Activated gamma-delta T cell treated with anti-CD3 and anti-CD28 coated beads, Interleukin-2, amount 50 U/mL, for 16 hours (primary cell): Measurements from ENCODE around the gene NLRP9.
A peak's percentile ranks its signal among the peaks of the same experiment; 100 is the strongest.

Experiments used
- DNase-seq: peaks from one replicate; pipeline ENCODE4 v3.0.0-alpha.2; 2020; ENCODE audit warnings: low read depth

NLRP9 gene

DNA sequence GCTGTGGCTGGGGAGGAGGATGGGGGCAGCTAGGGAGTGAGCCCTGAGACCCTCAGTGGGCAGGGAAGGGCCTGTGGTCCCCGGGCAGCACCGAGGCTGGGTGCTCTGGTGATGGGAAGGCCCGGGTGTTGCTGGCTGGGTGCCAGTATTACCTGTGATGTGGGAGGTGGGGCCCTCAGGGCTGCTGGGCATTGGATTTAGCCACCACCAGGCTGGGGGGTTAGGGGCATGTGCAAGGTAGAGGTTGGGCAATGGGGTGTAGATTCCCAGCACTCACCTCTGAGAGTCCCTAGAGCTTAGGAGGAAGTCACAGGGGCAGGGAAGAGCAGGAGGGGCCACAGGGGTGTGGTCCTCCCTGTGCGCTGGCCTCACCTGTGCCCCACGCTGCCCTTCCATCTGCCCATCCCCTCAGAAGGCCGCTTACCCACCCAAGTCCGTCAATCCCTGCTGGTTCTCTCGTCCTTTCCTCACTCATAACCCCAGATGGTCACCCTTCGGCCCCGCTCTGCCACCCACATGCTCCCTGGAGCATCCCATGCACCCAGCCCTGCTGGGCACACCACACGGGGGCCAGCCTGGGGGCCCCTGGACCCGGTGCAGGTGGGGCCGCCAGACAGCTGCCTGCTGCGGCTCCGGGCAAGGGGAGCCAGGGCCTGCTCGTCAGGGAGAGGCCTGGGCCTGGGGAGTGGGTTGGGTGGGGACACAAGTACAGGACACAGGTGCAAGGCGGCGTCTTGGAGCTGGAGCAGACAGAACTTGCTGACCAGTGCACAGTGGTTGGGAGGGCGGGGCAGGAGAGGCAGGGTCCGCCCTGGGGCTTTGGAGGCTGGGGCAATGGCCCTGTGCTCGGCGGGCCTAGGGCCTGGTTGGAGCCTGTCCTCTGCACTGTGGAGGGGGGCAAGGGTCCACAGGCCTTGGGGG is 50.7 kb downstream of the NLRP9 start:
- no peak for DNase-seq

DNA sequence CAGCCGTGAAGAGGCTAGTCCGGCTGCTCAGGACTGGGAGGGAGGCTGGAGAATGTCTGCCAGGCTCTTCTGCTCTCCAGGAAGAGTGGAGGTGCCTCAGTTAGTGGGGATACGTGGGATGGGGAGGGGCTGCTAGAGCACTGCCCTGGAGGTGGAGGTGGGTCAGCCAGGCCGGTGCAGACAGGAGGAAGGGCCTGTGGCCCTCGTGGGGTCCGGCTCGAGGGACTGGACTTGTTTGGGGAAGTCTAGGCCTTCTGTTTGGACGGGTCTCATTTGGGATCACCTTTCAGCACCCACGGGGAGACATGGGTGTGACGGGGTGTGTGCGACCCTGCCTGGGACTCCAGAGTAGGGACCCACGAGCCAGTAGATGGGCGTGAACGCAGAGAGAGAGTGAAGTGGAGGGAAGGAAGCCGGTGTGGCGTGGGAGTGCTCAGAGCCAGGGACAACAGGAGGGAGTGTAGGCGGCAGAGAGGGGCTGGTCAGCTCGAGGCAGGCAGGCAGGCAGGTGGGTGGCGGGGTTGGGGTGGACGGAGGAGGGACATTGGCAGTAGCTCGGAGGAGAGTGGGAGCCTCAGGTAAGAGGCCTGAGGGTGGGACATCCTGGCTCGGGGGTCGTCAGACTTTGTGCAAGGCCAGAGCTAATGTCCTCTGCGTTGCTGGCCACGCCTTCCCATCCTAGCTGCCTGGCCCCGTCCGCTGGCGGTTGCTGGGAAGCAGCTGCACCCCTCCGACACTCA is 51.7 kb downstream of the NLRP9 start:
- no peak for DNase-seq

- DNase-seq, result no peak
Measured at GRCh38 chr19:55685776-55686175, 52.4 kb downstream of the NLRP9 start.

DNA sequence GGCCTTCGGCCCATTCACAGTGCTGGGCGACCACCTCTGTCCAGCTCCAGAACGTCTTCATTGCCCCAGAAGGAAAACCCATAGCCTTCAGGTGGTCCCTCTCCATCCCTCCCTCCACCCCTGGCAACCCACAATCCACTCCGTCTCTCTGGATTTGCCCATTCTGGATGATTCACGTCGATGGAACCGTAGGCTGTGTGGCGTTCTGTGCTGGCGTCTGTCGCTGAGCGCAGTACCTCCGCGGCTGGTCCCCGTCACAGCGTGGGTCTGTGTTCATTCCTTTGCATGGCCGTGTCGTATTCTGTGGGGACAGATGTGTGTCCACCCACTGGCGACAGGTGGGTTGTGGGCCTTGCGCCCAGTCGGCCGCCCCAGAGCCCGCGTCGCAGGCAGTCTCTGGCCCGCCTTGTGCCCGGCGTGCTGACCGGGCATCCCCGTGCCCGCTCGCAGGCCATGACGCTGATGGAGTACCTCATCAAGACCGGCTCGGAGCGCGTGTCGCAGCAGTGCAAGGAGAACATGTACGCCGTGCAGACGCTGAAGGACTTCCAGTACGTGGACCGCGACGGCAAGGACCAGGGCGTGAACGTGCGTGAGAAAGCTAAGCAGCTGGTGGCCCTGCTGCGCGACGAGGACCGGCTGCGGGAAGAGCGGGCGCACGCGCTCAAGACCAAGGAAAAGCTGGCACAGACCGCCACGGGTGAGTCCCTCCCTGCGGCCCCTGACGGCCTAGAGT is 53.1 kb downstream of the NLRP9 start:
- no peak for DNase-seq

DNA sequence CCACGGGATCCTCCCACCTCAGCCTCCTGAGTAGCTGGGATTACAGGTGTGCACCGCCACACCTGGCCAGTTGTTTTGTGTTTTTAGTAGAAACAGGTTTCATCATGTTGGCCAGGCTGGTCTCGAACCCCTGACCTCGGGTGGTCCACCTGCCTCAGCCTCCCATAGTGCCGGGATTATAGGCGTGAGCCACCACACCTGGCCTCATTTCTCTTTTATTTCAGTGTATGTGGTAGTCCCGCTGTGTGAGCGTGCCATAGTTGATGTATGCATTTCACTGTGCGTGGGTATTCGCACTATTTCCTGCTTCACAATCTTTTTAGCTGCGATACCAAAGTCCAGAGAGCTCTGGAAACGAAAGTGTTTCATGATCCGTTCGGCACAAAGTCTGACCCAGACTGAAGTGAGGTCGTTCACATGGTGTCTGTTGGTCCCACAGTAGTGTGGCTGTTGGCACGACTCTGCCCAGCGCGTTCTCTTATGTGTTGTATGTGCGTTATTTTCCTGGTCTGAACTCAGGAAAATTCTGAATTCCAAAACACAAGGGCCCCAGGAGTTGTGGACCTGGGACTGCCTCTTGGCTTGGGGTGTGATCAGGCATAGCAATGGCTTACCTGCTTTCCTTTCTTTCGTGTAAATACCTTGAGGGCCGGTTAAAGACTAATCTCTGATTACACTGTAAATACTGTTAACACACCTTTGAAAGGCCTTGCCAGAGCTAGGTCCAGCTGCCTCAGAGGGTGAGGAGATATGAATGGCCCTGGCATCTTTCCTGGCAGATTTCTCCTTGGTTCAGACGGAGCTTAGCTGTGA is 54.5 kb downstream of the NLRP9 start:
- no peak for DNase-seq

- no peak for DNase-seq
Measured at GRCh38 chr19:55681131-55682092, 56.8 kb downstream of the NLRP9 start.

- no peak for DNase-seq
Measured at GRCh38 chr19:55680339-55681130, 57.7 kb downstream of the NLRP9 start.

- no peak for DNase-seq
Measured at GRCh38 chr19:55679343-55680257, 58.6 kb downstream of the NLRP9 start.

DNA sequence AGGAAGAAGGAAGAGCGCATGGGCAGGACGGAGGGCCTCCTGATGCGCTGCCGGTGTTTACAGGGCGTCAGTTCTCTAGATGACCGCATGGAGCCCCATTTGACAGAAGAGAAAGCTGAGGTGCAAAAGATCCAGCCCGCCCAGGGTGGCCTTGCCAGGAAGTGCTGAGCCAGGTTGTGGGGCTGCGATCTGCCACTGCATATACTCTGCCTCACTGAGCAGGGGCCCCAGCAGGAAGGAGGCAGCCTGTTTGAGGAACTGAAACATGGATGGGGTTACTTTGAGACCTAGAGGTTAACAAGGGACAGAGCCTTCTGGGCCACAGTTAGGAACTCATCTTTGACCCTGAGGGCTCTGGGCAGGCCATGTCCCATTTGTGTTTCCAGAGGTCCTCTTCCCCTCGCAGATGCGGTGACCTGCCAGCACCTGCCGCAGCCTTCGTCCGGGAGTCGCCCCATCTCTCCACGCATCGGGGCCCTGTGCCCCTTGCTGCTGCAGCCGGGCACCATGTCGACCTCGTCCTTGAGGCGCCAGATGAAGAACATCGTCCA is 60.0 kb downstream of the NLRP9 start:
- no peak for DNase-seq

DNA sequence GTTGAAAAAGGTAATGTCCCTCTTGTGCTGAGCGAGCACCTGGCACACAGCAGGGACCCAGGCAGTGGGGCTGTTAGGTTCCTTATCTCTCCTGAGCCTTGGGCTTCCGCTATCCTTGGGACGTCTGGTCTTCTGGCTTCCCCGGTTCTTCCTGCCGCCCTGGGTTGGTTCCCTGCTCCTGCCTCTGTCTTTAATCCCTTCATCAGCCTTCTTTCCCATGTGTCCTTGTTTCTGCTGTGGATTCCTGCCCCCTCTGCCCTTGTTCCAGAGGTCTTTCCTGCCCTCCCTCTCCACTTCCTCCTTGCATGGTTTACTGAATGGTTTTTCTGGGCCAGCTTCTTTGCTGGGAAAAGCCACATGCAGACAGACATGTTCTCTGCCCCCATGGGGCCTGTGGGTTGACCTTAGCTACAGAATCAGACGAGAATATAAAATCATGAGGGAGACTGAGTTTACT is 60.6 kb downstream of the NLRP9 start:
- DNase-seq, result no peak

DNA sequence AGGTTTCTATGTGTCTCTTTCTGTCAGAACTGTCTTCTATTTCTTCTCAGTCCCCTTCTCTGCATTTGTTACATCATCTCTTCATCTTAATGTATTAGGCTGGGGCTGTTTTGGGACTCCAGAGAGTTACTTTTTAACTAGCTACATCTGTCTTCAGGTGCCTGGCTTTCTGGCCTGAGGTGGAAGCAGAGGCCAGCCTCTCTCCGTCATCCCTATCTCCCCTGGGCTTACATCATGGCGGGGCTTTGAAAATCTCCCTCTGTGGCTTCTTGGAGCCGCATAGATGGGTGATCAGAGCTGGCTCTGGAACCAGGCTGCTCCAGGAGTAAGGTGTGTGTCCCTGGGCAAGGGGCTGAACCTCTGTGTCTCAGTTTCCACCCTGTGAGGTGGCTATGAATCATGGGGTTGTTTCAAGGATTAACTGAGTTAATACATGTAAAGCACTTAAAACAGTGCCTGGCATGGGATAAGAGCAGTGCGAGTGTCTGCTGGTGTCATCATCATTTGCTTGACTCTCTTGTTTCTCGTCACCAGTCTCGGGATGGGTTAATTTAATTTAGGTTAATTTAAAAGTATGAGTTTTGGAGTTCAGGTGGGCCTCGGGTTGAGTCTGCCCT is 61.2 kb downstream of the NLRP9 start:
- no peak for DNase-seq

GRCh38 chr19:55676383-55676782 is 61.8 kb downstream of the NLRP9 start:
- no peak for DNase-seq

DNA sequence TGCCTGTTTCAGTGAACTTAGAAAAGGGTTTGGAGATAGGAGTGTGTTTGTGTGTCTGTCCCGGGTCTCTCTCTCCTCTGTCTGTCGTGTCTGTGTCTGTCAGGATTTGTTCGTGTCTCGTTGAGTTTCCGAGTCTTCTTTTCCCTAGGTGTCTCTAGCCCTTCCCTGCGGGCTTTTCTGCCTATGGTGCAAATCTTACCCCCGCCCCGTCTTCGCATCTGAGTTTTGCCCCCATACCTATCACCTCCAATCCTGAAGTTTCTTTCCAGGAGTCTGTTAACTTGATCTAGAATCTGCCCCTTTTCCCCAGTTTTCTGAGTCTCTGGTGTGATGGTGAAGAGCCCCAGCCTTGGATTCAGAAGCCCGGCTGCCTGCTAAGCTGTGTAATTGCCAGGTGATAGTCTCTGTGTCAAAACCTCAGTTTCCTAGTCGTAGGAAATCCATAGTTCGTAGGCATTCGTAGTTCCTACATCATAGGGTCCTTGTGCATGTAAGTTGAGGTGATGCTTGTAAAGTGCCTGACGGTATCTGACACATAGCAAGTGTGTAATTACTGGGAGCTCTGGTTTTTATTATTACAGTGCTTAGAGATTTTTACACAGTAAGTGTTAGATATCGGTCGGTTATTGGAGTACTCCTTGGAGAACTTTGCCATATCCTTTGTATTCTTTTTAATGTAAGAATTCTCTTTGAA is 62.4 kb downstream of the NLRP9 start:
- DNase-seq, result no peak

GRCh38 chr19:55674841-55675660 is 63.2 kb downstream of the NLRP9 start, which contains the start of gene EPN1:
Gene EPN1 (plus strand): TSS chr19:55675226. CDS start chr19:55678628, 3,402 bp downstream.
- DNase-seq, result peak; percentile 96

DNA sequence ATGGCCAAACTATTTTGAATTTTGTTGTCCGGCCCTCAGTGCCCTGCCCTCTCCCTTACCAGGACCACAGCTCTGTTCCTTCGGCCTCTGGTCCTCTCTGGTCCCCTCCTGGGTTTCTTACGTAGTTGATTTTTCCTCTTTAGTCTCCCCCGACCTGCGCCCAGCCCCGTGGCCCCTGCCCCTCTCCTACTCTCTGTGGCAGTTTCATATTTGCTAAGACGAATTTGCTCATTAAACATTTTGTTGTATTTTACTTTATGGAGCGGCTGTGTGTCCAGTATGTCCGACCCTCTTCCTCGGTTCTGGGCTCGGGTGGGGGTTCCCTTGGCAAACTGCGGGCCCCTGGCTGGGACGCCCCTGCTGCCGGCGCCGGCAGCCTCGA is 63.8 kb downstream of the NLRP9 start:
- DNase-seq, result no peak

GRCh38 chr19:55673889-55674288 is 64.3 kb downstream of the NLRP9 start:
- DNase-seq, result no peak
